GM18511 (cell line): Measurements from ENCODE around the gene NUP93.
"Not testable (repeated sequence)": the region's sequence is repeated elsewhere in the genome, so short reads cannot be mapped to it uniquely, and the experiment has no call there.

Experiments used
- ATAC-seq: cut with Tn5 transposase; IDR thresholded peaks from one replicate; pipeline ENCODE4 v1.9.1; 2021; ENCODE audit warnings: mild to moderate bottlenecking, moderate library complexity; ENCODE audit not compliant: unreplicated experiment

NUP93 gene

GRCh38 chr16:56810954-56811353, 81.0 kb downstream of the NUP93 start:
- no peak for ATAC-seq

- not testable (repeated sequence) for ATAC-seq
Observed at GRCh38 chr16:56811602-56812001, 81.7 kb downstream of the NUP93 start.

- ATAC-seq, result no peak
Observed at GRCh38 chr16:56812884-56813283, 83.0 kb downstream of the NUP93 start.

GRCh38 chr16:56814537-56815432, 84.9 kb downstream of the NUP93 start:
- ATAC-seq, result no peak

- ATAC-seq, result no peak
Observed at GRCh38 chr16:56815721-56816120, 85.8 kb downstream of the NUP93 start.

GRCh38 chr16:56817056-56817455, 87.1 kb downstream of the NUP93 start:
- ATAC-seq, result no peak

- no peak for ATAC-seq
Observed at GRCh38 chr16:56817938-56818337, 88.0 kb downstream of the NUP93 start.

GRCh38 chr16:56823081-56823733, 93.3 kb downstream of the NUP93 start:
- no peak for ATAC-seq

- no peak for ATAC-seq
Observed at GRCh38 chr16:56824331-56824730, 94.4 kb downstream of the NUP93 start.

GRCh38 chr16:56824804-56825203, 94.9 kb downstream of the NUP93 start:
- no peak for ATAC-seq

GRCh38 chr16:56825826-56826225, 95.9 kb downstream of the NUP93 start:
- no peak for ATAC-seq

GRCh38 chr16:56828647-56829046, 98.7 kb downstream of the NUP93 start:
- no peak for ATAC-seq

- ATAC-seq, result no peak
Observed at GRCh38 chr16:56830669-56831068, 100.7 kb downstream of the NUP93 start.

- no peak for ATAC-seq
Observed at GRCh38 chr16:56832768-56833167, 102.8 kb downstream of the NUP93 start.

GRCh38 chr16:56833243-56833970, 103.5 kb downstream of the NUP93 start:
- ATAC-seq, result no peak

GRCh38 chr16:56835320-56835719, 105.4 kb downstream of the NUP93 start:
- no peak for ATAC-seq

- no peak for ATAC-seq
Observed at GRCh38 chr16:56836410-56837230, 106.7 kb downstream of the NUP93 start.

GRCh38 chr16:56838622-56839337, 108.9 kb downstream of the NUP93 start:
- no peak for ATAC-seq

- no peak for ATAC-seq
Observed at GRCh38 chr16:56841233-56841632, 111.3 kb downstream of the NUP93 start.

GRCh38 chr16:56841659-56842058, 111.7 kb downstream of the NUP93 start:
- no peak for ATAC-seq
